ENCODE measurements around the gene GABBR2. TPM values are rescaled to one million over a fixed set of nuclear protein-coding genes. Genes with fewer than 3 reads are reported as not detected.
"Not testable (repeated sequence)": the region's sequence is repeated elsewhere in the genome, so short reads cannot be mapped to it uniquely, and the experiment has no call there.

Gene GABBR2
- total RNA-seq, 1 donor from 2014 or later: not detected

DNA sequence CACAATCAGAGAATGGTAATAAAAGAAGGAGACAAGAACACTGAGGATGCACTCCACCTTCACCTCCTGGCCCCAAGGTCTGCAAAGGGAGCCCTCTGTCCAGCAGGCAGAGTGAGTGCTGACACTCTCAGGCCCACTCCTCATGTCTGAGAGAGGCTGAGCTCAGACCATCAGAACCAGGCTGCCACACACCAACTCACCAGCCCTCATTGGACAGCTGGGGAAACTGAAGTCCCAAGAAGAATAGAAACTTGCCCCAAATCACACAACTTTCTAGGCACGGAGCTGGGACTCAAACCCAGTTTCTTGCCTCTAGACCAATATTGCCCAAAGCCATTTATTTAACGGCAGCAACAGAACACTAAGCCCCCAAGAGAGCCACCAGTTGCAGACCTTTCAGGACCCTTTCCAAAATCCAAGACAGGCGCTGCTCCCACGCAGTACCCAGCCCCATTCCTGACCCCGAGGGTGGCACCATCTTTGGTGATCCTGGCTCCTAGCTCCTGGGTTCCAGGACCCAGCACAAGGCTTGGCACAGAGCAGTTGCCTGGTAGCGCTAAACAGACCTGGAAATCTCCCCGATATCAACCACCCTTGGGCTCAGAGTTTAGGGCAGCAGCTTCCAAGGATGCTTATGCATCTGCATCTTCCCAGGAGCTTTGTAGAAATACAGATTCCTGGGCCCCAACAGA is 192.4 kb downstream of the GABBR2 start:
- Mint-ChIP-seq H3K27ac (ENCODE audit: unreplicated experiment) (no peak overlapping the region), H3K4me3 (ENCODE audit: unreplicated experiment) (no peak overlapping the region), H3K9me3 (ENCODE audit: unreplicated experiment) (no peaks in the 10 kb centered on the region), H3K27me3 (ENCODE audit: unreplicated experiment) (peaks cover 3% of the 10 kb centered on the region), H3K36me3 (ENCODE audit: unreplicated experiment) (no peaks in the 10 kb centered on the region), H3K4me1 (ENCODE audit: unreplicated experiment) (no peaks in the 10 kb centered on the region)
- DNase-seq (ENCODE audit: extremely low spot score, unreplicated experiment): peak; percentile 73
- TF ChIP-seq, protein P1, sequence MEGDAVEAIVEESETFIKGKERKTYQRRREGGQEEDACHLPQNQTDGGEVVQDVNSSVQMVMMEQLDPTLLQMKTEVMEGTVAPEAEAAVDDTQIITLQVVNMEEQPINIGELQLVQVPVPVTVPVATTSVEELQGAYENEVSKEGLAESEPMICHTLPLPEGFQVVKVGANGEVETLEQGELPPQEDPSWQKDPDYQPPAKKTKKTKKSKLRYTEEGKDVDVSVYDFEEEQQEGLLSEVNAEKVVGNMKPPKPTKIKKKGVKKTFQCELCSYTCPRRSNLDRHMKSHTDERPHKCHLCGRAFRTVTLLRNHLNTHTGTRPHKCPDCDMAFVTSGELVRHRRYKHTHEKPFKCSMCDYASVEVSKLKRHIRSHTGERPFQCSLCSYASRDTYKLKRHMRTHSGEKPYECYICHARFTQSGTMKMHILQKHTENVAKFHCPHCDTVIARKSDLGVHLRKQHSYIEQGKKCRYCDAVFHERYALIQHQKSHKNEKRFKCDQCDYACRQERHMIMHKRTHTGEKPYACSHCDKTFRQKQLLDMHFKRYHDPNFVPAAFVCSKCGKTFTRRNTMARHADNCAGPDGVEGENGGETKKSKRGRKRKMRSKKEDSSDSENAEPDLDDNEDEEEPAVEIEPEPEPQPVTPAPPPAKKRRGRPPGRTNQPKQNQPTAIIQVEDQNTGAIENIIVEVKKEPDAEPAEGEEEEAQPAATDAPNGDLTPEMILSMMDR (IDR thresholded peaks at IDR 0.05): no peak

DNA sequence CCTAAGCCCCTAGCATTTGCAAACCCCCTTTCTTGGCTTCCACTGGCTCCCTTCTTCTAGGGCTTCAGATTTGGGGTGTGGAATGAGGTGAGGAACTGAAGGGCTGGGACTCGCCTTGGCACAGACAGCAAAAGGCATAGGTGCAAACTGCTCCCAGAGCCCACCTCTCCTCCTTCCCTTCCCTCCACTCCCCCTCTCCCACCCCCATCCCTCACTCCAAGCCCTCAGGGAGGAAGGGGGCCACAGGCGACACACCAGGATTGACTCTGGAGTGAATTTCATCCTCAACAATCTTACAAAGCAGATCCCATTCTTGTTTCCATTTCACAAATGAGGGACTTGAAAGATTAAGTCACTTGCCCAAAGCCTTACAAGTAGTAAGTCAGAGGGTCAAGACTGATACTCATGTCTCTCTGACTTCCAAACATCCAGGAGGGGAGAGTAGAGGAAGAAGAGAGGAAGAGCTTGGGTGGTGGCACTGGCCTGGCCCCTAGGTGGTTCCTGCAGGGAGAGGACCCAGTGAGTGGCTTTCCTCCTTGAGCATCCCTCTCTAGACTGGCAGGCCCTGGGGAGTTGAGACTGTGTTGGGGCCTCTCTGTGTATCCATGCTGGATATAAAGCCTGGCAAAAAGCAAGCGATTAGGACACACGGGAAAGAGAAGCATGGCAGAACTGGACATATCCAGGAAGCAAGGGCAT is 193.1 kb downstream of the GABBR2 start:
- TF ChIP-seq, protein P1 (IDR thresholded peaks at IDR 0.05): no peak
- H3K9me3 Mint-ChIP-seq (ENCODE audit: unreplicated experiment): no peaks in the 10 kb centered on the region

DNA sequence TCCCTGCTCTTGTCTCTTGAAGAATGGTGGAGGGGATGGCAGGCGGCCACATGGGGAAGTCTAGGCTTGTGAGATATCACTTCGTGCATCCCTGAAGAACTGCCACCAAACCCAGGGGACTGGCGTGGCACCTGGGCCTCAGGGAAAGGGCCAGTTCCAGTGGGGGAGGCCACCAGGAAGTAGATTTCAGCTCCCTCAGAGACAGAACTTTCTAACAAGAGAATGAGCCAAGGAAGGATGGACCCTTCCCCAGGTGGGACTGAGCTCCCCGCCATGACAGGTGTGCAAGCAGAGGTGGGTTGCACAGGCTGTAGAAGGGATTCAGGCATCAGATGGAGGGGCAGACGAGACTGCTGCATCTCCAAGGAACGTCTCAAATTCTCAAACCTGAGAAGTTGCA is 193.9 kb downstream of the GABBR2 start:
- TF ChIP-seq, protein P1 (IDR thresholded peaks at IDR 0.05): no peak
- Mint-ChIP-seq H3K27me3 (ENCODE audit: unreplicated experiment) (no peaks in the 10 kb centered on the region), H3K27ac (ENCODE audit: unreplicated experiment) (no peak overlapping the region), H3K4me3 (ENCODE audit: unreplicated experiment) (no peak overlapping the region), H3K36me3 (ENCODE audit: unreplicated experiment) (no peaks in the 10 kb centered on the region), H3K4me1 (ENCODE audit: unreplicated experiment) (no peaks in the 10 kb centered on the region), H3K9me3 (ENCODE audit: unreplicated experiment) (no peaks in the 10 kb centered on the region)
- DNase-seq (ENCODE audit: extremely low spot score, unreplicated experiment): peak; percentile 59

More for the DNA sequence above, 193.1 kb downstream of the GABBR2 start:
- Mint-ChIP-seq H3K27ac (ENCODE audit: unreplicated experiment) (no peak overlapping the region), H3K4me3 (ENCODE audit: unreplicated experiment) (no peak overlapping the region), H3K4me1 (ENCODE audit: unreplicated experiment) (no peaks in the 10 kb centered on the region), H3K36me3 (ENCODE audit: unreplicated experiment) (no peaks in the 10 kb centered on the region), H3K27me3 (ENCODE audit: unreplicated experiment) (peaks cover 1% of the 10 kb centered on the region)
- peak; percentile 69 for DNase-seq (ENCODE audit: extremely low spot score, unreplicated experiment)

DNA sequence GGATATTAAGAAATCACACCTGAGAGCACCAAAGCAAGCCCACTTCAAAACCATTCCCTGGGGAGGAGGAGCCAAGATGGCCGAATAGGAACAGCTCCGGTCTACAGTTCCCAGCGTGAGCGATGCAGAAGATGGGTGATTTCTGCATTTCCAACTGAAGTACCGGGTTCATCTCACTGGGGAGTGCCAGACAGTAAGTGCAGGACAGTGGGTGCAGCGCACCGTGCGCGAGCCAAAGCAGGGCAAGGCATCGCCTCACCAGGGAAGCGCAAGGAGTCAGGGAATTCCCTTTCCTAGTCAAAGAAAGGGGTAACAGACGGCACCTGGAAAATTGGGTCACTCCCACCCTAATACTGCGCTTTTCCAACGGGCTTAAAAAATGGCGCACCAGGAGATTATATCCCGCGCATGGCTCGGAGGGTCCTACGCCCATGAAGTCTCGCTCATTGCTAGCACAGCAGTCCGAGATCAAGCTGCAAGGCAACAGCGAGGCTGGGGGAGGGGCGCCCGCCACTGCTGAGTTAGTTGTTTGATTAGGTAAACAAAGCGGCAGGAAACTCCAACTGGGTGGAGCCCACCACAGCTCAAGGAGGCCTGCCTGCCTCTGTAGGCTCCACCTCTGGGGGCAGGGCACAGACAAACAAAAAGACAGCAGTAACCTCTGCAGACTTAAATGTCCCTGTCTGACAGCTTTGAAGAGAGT is 200.4 kb downstream of the GABBR2 start:
- not testable (repeated sequence) for H3K27ac Mint-ChIP-seq (ENCODE audit: unreplicated experiment); H3K9me3 Mint-ChIP-seq (ENCODE audit: unreplicated experiment)

DNA sequence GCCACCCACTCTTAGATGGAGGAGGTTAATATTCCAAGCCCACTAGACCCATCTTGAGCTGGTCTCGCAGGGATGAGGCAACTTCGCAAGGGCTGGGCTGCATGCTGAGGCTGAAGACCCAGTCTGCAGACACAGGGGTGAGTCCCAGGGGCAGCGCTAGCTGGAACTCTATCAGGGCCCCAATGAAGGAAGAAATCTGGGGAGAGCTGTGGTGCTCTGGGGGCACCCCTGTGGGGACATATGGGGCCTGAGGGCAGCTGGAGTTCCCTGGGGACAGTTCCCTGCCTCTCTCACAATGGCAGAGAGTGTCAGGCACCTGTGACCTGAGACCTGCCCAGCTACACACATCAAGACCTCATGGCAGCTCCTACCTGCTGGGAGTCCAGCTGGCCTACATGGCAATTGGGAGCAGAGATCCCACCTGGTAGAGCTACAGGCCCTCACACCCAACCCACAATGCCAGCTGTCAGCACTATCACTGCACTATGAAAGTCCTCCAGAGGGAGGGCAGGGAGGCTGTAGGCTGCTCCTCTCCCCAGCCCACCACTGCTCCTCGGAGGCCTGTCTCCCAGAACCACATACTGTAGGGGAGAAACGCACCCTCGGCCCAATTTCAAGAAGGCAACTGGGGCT is 202.2 kb downstream of the GABBR2 start:
- Mint-ChIP-seq H3K27me3 (ENCODE audit: unreplicated experiment) (no peaks in the 10 kb centered on the region), H3K27ac (ENCODE audit: unreplicated experiment) (no peak overlapping the region), H3K9me3 (ENCODE audit: unreplicated experiment) (no peaks in the 10 kb centered on the region), H3K4me3 (ENCODE audit: unreplicated experiment) (no peak overlapping the region), H3K4me1 (ENCODE audit: unreplicated experiment) (peaks cover 7% of the 10 kb centered on the region), H3K36me3 (ENCODE audit: unreplicated experiment) (no peaks in the 10 kb centered on the region)
- TF ChIP-seq, protein P1 (IDR thresholded peaks at IDR 0.05): no peak
- peak; percentile 63 for DNase-seq (ENCODE audit: extremely low spot score, unreplicated experiment)

More for the DNA sequence above, 200.4 kb downstream of the GABBR2 start:
- DNase-seq (ENCODE audit: extremely low spot score, unreplicated experiment): peak; percentile 78
- not testable (repeated sequence) for H3K4me1 Mint-ChIP-seq (ENCODE audit: unreplicated experiment); H3K36me3 Mint-ChIP-seq (ENCODE audit: unreplicated experiment); H3K27me3 Mint-ChIP-seq (ENCODE audit: unreplicated experiment); H3K4me3 Mint-ChIP-seq (ENCODE audit: unreplicated experiment)
